Right kidney (tissue), 1 donor: ENCODE measurements around the gene CFAP43.
"Not testable (repeated sequence)": the region's sequence is repeated elsewhere in the genome, so short reads cannot be mapped to it uniquely, and the experiment has no call there.

ENCODE experiments used
- DNase-seq: peaks from one replicate; pipeline ENCODE4 v3.0.0-alpha.2; 2016

The CFAP43 gene

DNA sequence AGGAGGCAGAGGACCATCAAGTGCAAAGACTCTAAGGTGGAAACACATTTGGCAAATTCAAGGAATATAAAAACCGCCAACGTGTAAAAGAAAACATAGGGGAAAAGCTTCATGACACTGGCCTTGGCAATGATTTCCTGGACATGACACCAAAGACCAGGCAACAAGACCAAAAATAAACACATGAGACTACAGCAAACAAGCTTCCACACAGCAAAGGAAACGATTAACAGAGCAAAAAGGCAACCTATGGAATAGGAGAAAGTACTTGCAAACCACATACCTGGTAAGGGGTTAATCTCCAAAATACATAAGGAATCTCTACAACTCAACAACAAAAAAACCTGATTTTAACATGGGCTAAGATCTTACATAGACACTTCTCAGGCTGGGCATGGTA, 26.0 kb upstream of the CFAP43 start:
- DNase-seq: no peak

DNA sequence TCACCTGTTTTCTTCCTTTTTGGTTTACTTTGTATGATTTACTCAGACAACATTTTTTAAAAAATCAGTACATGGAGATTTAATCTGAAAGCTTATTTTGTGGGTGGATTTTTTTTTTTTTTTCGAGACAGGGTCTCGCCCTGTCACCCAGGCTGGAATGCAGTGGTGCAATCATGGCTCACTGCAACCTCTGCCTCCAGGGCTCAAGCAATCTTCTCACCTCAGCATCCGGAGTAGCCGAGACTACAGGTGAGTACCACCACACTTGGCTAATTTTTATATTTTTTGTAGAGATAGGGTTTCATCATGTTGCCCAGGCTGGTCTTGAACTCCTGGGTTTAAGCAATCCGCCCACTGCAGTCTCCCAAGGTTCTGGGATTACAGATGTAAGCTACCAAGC, 25.1 kb upstream of the CFAP43 start:
- DNase-seq: no peak

DNA sequence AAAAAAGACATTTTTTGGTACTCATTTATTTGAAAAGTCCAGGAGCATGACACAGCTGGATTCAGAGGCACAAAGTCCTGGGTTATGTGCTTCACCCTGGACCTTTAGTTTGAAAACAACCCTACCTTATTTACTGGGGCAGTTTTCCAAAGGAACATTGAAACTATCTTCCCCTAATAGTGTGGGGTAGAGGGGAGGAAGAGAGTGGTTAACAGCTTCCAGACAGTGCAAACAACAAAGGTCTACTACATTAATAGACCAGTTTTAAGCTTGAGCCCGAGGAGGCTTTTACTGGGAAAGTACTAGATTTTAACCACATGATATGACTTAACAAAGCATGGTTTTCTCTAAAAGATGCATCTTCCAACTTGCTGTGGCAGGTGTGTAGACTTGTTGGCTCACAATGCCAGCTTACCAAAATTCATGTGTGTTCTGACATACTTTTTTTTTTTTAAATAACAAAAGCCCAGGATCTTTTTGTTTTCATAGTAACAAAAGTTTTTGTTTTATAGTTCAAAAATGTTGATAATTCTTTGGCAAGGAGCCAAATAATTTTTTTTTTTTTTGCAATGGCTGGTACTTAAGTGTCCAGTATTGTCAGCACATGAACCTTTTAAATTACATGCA, 24.3 kb upstream of the CFAP43 start:
- DNase-seq: no peak

DNA sequence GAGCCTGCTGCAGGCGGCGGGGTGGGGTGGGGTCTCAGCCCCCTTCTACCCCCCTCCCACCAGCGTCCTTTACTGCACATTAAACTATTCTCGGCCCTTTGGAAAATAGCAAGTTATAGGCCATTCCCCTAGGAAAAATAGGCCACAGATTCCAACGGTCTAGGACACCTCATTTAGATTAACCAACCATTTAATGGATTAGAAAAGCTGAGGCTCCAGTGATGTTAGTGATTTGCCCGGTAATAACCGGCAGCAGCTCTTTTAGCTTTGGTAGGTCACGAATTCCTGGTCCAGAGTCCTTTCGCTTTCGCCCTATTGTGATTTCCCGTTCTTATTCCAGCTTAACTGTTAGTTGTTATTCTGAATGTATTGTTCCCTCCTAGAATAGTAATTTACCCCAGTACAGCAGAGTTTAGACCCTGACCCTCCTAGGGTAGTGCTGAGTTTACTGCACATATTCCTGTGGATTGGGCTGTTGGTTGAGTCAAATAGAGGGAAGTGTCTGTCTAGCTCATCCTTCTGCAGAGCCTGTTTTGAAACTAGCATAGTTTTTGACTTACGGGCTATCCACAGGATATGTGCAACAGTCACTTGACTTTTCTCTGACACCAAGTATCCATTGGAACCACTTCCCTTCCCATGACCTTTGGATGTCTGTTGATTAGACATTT, 23.3 kb upstream of the CFAP43 start:
- no peak for DNase-seq

DNA sequence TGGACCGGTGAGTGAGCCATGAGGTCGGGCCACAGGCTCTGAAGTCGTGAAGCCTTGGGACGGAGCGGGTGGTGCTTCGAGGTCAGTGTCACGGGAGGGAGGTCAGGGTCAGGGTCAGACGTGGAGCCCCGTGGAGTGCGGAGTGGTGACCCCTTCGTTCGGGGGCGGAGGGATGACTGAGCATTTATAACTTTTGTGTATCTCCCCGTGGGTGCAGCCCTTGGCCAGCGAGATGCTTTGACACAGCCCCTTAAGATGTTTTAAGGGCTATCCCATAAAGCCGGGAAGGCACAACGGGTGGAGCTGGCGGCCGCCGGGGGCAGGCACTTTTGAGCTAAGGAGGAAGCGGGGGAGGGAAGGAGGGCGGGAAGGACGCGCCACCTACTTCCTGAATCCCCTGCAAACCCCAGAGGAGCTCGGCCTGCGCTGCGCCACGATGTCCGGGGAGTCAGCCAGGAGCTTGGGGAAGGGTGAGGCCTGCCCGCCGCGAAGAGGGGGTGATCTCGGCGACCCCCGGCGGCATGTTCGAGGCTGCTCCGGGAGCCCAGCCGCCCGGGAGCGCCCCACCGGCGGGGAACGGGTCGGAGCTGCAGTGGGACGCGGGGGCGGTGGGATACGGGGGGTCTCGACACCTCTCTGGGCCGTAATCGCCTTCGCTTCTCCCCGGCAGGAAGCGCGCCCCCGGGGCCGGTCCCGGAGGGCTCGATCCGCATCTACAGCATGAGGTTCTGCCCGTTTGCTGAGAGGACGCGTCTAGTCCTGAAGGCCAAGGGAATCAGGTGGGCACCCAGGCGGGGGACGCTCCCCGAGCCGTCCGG, 22.5 kb upstream of the CFAP43 start, which contains the start of gene GSTO1:
TSS of gene GSTO1 (plus strand) at position 400 of the 818 bp plus-strand sequence. CDS start at position 437, 37 bp downstream.
- peak; percentile 81 for DNase-seq

DNA sequence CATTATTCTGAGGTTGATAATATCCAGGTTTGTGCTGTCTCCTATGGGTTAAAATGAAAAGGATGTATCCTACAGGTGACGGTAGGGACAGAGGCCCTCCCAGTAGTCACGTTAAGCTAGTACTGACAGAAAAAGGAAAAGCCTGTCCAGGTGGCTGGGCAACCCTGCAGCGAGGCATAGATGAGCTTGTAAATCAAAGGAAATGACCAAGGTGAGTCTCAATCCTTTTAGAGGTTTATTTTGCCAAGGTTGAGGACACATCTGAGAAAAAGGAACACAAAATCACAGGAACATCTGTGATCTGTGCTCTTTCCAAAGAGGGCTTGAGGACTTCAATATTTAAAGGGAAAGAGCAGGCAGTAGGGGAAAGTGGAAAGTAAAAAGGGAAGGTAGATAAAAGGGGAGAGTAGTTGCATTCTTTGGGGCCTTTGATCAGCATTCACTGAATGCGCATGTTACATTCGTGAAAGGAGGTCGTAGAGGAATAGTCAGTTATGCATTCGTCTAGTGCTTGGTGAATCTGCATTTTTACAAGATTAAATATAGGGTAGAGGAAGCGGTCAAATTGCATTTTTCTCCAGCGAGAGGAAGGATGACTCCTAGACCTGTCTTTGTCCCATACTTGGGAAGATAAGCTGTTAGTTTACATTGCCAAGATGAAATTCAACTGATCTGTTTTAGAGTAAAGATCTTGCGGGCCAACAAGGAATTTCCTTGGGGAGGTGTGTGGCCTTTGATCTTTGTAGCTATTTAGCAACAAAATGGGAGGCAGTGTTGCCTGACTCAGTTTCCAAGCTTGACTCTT, 21.6 kb upstream of the CFAP43 start:
- no peak for DNase-seq

DNA sequence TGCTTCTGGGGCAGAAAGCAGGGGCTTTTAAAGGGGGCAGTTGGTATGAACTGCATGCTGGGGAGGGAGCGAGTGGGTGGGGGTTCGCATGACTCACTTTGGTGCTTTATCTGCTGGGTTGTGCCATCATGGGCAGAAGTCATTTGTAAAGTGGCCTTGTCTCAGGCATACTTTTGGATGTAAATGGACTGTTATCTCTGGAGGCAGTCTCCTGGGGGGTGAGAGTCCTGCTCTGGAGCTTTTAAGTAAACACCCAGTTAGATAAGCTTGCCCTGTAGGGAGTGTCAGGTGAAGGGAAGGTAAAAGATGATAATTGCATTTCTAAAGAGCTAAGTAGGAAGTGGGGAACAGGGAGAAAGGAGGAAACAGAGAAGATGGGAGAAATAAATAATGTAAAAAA, 20.9 kb upstream of the CFAP43 start:
- no peak for DNase-seq

DNA sequence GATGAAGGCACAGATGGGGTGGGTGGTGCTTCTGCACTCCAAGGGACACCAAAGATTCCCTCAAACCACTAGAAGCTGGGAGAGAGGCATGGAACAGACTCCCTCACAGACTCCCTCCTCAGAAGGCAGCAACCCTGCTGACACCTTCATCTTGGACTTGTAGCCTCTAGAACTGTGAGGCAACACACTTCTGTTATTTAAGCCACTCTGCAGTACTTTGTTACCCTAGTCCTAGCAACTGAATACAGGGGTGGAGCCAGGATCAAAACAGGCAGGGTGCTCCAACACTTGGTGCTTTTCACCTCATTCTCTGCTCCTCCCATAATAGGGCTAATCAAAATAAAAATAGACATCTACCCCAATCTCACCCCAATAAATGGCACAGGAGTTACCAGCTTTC, 20.2 kb upstream of the CFAP43 start:
- DNase-seq: no peak

DNA sequence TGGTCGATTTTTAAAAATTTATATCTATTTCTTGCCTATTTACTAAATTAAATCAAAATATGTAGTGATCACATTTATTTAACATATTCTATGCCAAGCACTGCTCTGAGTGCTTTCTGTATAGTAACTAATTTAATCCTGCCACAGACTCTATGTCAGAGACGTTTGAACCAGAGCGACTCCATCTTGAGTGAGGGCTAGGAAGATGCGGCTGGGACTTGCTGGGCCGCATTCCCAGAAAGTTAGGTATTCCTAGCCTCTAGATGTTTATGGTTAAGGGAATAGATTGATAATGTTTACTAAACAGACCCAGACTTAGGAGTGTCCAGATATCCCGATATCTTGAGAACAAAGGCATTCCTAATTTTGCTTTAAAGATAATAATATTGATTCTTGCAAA, 19.3 kb upstream of the CFAP43 start:
- DNase-seq: no peak

DNA sequence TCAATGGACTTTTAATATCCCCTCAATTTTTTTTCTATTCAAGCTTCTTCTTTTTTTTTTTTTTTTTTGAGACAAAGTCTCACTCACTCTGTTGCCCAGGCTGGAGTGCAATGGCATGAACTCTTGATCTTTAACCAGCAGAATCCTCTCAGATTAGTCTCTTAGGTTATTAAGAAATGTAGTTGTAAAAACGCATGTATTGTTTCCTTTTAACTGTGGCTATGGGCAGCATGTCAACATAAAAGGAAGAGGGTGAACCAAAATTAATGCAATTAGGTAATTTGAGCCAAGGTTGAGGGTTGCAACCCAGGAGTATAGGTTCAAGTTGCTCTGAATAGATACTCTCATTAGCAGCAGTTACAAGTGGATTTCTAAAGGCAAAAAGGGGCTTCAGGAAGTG, 18.2 kb upstream of the CFAP43 start:
- no peak for DNase-seq

DNA sequence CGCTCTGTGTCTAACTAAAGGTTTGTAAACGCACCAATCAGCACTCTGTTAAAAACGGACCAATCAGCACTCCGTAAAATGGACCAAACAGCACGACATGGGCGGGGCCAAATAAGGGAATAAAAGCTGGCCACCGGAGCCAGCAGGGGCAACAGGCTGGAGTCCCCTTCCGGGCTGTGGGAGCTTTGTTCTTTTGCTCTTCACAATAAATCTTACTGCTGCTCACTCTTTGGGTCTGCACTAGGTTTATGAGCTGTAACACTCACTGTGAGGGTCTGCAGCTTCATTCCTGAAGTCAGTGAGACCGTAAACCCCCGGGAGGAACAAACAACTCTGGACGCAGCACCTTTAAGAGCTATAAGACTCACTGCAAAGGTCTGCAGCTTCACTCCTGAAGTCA, 16.8 kb upstream of the CFAP43 start:
- DNase-seq: not testable (repeated sequence)

DNA sequence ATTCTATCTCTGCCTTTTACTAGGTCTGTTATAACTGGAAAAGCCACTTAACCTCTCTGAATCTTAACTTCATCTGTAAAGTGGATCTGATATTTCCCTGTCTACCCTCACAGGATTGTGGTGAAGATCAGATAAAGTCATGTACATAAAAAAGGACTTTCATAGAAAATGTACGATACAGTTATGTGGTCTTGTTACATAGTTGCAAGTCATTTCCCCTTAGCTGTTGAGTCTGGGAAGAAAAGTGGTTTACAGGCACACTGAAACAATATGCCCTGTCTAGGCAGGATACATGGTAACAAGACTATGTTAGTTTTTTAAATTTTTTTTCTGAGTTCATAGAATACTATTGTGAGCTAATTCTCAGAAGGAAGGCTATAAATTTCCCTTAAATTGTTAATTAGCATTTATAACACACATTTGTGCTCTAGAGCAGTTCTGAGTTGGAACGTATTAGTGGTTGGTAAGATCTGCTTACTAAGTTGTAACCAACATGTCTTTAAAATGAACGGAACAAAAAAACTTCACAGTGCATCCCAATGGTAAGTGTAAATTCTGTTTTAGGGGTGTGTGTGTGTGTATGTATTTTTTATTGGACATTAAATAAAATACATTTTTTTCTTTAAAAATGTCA, 15.5 kb upstream of the CFAP43 start:
- no peak for DNase-seq

DNA sequence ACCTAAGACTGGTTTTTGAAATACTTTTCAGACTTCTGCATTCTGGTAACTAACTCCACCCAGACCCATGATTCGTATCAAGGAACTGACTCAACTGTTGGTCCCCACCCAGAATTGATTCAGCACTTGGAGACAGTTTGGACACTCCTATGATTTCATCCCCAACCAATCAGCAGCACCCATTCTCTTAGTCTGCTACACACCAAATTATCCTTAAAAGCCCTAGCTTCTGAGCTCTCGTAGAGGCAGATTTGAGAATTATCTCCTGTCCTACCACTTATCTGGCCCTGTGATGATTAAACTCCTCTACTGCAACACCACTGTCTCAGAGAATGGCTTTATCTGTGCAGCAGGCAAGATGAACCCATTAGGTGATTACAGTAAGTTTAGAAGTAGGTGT, 14.8 kb upstream of the CFAP43 start:
- no peak for DNase-seq

DNA sequence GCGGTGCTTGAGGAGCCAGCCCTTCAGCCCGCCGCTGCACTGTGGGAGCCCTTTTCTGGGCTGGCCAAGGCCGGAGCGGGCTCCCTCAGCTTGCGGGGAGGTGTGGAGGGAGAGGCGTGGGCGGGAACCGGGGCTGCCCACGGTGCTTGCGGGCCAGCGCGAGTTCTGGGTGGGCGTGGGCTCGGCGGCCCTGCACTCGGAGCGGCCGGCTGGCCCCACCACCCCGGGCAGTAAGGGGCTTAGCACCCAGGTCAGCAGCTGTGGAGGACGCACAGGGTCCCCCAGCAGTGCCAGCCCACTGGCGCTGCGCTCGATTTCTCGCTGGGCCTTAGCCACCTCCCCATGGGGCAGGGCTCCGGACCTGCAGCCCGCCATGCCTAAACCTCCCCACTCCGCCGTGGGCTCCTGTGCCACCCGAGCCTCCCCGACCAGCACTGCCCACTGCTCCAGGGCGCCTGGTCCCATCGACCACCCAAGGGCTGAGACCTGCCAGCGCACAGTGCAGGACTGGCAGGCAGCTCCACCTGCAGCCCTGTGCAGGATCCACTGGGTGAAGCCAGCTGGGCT, 13.0 kb upstream of the CFAP43 start:
- no peak for DNase-seq

DNA sequence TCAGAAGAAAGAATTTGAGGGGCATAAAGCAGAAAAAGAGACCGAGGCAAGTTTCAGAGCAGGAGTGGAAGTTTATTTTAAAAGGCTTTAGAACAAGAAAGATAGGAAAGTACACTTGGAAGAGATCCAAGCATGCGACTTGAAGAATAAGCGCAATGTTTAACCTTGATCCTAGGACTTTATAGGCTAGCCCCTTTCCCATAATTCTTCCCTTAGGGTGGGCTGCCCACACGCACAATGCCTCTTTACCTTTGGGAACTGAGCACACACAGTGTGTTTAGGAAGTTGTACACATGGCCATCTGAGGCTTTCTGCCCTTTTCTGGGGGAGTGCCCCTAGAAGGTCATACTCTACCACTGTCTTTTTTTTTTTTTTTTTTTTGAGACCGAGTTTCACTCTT, 11.3 kb upstream of the CFAP43 start:
- DNase-seq: no peak

DNA sequence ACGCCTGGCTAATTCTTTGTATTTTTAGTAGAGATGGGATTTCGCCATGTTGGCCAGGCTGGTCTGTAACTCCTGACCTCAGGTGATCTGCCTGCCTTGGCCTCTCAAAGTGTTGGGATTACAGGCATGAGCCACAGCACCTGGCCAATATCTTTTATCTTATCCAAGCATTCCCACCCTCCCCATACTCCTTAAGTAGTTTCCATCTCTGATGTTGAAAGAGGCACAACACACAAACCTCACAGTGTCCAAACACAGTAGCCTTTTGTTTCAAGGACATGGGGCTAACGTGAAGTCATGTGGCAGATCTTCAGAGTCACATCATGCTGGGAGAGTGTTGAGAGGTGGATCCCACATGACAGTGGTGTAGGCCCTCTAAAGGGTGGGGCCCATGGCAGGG, 10.8 kb upstream of the CFAP43 start:
- DNase-seq: not testable (repeated sequence)

DNA sequence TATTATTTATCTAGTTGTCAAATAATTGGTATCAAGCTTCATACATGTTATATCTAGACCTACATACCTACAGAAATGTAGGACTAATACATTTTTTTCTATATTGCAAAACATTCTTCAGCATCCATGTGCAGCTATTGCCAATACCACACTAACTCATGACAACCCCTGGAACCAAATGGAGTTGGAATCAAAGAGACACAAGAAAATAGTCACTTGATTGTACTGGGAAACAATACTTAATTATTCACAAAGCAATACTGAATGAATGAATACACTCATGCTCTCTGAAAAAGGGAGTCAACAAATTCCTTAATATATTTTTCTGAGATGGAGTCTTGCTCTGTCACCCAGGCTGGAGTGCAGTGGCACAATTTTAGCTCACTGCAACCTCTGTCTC, 10.4 kb upstream of the CFAP43 start:
- DNase-seq: no peak

DNA sequence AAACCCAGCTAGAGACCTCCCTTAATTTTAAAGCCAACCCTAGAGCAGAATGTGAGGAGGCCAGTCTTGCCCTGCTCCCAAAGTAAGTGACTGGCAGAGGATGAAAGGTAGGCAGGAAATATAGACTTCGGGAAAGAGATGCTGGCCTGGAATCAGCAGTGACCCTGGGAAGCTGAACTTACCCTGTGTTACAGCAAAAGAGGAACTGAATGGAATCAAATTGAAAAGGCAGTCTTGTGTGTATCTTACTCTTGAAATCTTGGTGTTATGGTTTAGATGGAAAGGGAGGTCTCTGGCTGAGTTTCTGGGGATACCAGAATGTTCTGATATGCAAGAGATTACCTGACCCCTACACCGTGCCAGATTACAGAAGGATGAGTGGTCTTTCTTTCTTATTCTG, 7.9 kb upstream of the CFAP43 start:
- no peak for DNase-seq

DNA sequence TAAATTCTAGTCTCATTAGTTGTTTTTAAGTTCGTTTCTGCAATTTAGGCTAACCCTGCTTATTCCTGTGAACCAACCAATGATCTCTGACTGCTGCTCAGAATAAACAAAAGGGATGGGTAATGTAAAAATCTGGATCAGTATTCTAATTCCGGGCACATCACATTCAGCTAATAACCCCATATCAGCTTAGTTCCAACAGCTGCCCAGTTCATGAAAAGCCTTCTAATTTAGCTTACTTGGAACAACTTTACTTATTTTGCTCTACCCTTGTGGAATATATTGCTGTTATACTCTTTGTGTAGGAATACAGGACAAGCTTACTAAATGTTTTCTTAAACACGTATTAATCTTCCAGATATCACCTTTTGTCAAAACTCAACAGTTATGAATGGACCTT, 3.6 kb upstream of the CFAP43 start:
- DNase-seq: no peak

DNA sequence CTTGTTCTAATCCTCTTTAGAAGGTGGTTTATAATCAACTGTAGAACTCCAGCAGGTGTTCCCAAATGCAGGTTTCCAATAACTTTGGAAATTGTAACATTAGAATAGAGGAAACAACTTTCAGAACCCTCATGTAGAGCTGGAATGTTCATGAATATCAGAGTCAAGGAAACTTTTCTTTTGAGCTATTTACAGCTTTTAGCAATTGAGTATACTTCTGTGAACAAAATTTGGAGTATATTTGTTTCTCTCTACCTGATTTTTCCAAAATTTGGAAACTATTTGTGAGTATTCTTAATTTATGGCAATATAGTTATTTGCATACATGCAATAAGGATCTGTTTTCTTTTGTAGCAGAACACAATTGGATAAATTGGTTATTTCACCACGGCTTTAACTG, 2.8 kb upstream of the CFAP43 start:
- DNase-seq: no peak

DNA sequence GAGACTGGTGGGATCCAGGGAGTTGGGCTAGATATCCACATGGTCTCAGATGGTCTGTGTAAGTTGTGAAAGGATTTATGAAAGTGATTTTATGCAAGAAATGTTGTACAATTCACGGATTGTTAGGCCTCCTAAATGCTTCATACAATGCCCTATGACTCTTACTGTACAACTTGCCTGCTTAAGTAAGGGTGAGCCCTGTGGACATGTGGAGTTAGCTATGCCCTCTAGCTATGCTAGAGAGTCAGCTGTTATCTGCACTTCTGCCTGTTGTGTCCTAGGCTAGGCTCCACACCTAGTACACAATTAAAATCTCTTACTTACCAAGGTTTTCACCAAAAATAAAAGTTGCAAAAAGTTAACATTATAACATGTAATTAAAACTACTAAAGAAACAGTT, 1.7 kb upstream of the CFAP43 start:
- no peak for DNase-seq

DNA sequence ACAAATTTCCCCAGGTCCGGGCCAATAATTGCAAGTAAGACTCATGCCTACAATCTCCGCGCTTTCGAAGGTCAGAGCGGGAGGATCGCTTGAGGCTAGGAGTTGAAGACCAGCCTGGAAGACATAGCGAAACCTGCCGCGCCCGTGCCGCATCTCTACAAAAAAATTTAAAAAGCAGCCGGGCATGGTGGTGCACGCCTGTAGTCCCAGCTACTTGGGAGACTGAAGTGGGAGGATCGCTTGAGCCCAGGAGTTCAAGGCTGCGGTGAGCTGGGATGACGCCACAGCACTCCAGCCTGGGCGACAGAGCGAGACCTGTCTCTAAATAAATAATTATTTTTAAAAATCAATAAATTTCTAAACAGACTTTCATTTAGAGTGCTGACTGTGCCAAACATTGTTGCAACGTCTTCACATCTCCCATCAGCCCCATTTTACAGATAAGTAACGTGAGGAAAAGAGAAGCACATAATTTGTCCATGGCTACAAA, 494 bp upstream of the CFAP43 start:
- no peak for DNase-seq
